Ovary (tissue), 9 donors: ENCODE measurements around the gene CNTN5. TPM values are rescaled to one million over a fixed set of nuclear protein-coding genes. Genes with fewer than 3 reads are reported as not detected.

ENCODE experiments used
- DNase-seq, 5 donors: peaks; one replicate each; pipeline ENCODE4 v3.0.0-alpha.2; 2019 to 2020
- H3K27ac ChIP-seq, 2 donors: fragments of 200-600 bp; one replicate each; pipeline versions ENCODE4 v1.5.1 to v1.8.0; 2019 to 2022
- H3K27me3 ChIP-seq: fragments of 200-600 bp; one replicate; pipeline ENCODE4 v1.8.0; 2022
- H3K36me3 ChIP-seq: fragments of 200-600 bp; sonication (generic); one replicate; pipeline ENCODE4 v1.5.1; 2019
- H3K4me1 ChIP-seq: one replicate; pipeline ENCODE4 v1.8.1; 2013; ENCODE audit warnings: mild to moderate bottlenecking, moderate library complexity; ENCODE audit not compliant: insufficient read depth
- H3K4me3 ChIP-seq: fragments of 200-600 bp; sonication (generic); one replicate; pipeline ENCODE4 v1.5.1; 2017
- H3K9me3 ChIP-seq, 2 donors: fragments of 200-600 bp in 1 of 2; sonication (generic) in 1 of 2; one replicate each; pipeline versions ENCODE4 v1.5.1 to v1.8.1; 2013 to 2019; ENCODE audit warnings: mild to moderate bottlenecking in 1 of 2, moderate library complexity in 1 of 2
- EP300 ChIP-seq: sonication (generic); formaldehyde crosslinking; IDR thresholded peaks from one replicate; pipeline ENCODE4 v1.6.1; 2017; ENCODE audit warnings: antibody characterized with exemption
- POLR2A ChIP-seq: fragments of 450-650 bp; IDR thresholded peaks from one replicate; pipeline ENCODE4 v1.6.1; 2017; ENCODE audit warnings: antibody characterized with exemption, mild to moderate bottlenecking, moderate library complexity
- WGBS, 3 donors: extraction: QIAGEN DNeasy Blood & Tissue Kit in 1 of 3; methylation state at CpG; one replicate each; pipeline versions ENCODE4 v1.1.5 to v1.1.7; 2013 to 2017; 5-methylcytosine and 5-hydroxymethylcytosine counted together
- intact Hi-C, 4 donors: fragments of 100-400 bp; cut with DNase I; formaldehyde crosslinking; loops; one replicate each; pipeline versions ENCODE4 v1.11.0 to v1.15.1; 2022 to 2023
- polyA plus RNA-seq, 2 donors: library from polyadenylated mRNA; stranded (reverse); fragments of 200-250 nt in 1 of 2; fragments of 350-450 nt in 1 of 2; fragmentation: Illumina TruSeq in 1 of 2; extraction: RNeasy Lipid Tissue Mini Kit (QIAGEN cat#74804) in 1 of 2; gene quantifications; one replicate each; pipeline ENCODE4 v1.2.3, GENCODE V29; 2013 to 2014
- total RNA-seq, 7 donors: library from RNA; depleted of rRNA in 2 of 7; stranded (reverse); fragments of >200 nt in 2 of 7; fragmentation: NEBNext Ultra II Directional in 3 of 7; extraction: Animal tissue kit (Norgen Biotek cat#: 25700) in 3 of 7; gene quantifications; one replicate each; pipeline versions ENCODE4 v1.1.0 to v1.2.4, GENCODE V29; 2016 to 2023
- TF ChIP-seq, protein P1 (sequence below), 3 donors: fragments of 450-650 bp in 2 of 3; fragments of 200-600 bp in 1 of 3; IDR thresholded peaks; one replicate each; pipeline versions ENCODE4 v1.5.1 to v1.8.0; 2016 to 2022; ENCODE audit warnings: antibody characterized with exemption in 3 of 3, mild to moderate bottlenecking in 1 of 3
- donor health status: DM: no; HTN: no; CAD: no; lungs with moderate emphysema.
- donor health status: DM: no; HTN: no; CAD: no.
- donor health status: Bipolar disorder and iron deficiency.
- donor health status: DM: yes; HTN: yes; CAD: no.
- donor health status: DM: no; HTN: no; CAD: no.
- donor health status: DM: yes; HTN: yes; CAD: no.

Gene CNTN5
- total and polyA plus RNA-seq, 9 donors: 0.02 to 1.1 (median 0.15) TPM; not detected in 5

GRCh38 chr11:99519095-99519494, 498.3 kb downstream of the CNTN5 start:
- no peak overlapping the region for H3K27ac ChIP-seq
- H3K4me3 ChIP-seq: no peak overlapping the region
- no peaks in the 10 kb centered on the region for H3K36me3 ChIP-seq
- H3K4me1 ChIP-seq: no peaks in the 10 kb centered on the region
- no peaks in the 10 kb centered on the region for H3K27me3 ChIP-seq
- DNase-seq: no peak
- intact Hi-C loops: no loop called here
- TF ChIP-seq POLR2A (no peak), EP300 (no peak)
- TF ChIP-seq, protein P1, sequence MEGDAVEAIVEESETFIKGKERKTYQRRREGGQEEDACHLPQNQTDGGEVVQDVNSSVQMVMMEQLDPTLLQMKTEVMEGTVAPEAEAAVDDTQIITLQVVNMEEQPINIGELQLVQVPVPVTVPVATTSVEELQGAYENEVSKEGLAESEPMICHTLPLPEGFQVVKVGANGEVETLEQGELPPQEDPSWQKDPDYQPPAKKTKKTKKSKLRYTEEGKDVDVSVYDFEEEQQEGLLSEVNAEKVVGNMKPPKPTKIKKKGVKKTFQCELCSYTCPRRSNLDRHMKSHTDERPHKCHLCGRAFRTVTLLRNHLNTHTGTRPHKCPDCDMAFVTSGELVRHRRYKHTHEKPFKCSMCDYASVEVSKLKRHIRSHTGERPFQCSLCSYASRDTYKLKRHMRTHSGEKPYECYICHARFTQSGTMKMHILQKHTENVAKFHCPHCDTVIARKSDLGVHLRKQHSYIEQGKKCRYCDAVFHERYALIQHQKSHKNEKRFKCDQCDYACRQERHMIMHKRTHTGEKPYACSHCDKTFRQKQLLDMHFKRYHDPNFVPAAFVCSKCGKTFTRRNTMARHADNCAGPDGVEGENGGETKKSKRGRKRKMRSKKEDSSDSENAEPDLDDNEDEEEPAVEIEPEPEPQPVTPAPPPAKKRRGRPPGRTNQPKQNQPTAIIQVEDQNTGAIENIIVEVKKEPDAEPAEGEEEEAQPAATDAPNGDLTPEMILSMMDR (IDR thresholded peaks at IDR 0.05): no peak
- no peaks in the 10 kb centered on the region for H3K9me3 ChIP-seq
- WGBS, 3 donors: 54 to 61% (median 61%) methylated on average over 2 of the region's 2 CpGs

DNA sequence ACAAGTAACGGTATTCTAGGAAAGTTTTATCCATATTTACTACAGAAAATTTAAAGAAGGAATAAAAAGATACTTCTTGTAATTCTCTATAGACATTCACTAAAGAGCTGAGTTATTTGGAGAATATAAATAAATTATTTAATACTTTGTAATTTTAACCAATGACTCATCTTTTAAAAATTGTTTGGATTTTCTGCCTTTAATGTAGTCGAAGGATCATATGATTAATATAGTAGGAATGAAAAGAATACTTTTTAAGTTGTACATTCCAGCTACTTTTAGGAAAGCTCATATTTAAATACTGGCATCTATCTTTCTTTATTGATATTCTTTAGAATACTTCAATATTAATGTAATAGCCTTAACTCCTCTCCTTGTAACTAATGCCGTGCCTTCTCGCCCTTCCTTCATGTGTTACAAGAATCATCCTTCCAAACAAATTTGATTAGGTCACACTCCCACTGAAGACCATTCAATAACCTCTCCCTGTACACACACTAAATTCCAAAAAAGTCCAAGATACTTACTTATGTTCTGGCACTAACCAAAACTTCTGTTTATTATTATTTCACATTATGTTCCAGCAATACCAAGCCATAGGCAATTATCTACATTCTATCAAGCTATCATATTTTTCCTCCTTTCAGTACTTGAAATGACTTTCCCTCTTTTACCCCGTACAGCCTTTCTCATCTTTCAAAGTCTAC, 501.9 kb downstream of the CNTN5 start:
- intact Hi-C loops: no loop called here
- no peaks in the 10 kb centered on the region for H3K36me3 ChIP-seq
- H3K27ac ChIP-seq: no peak overlapping the region
- H3K4me1 ChIP-seq: no peaks in the 10 kb centered on the region
- WGBS, 3 donors: 66 to 69% (median 68%) methylated on average over 5 of the region's 5 CpGs
- H3K27me3 ChIP-seq: no peaks in the 10 kb centered on the region
- DNase-seq: no peak
- TF ChIP-seq EP300 (no peak), POLR2A (no peak)
- TF ChIP-seq, protein P1 (IDR thresholded peaks at IDR 0.05): no peak
- no peaks in the 10 kb centered on the region for H3K9me3 ChIP-seq
- H3K4me3 ChIP-seq: no peak overlapping the region

DNA sequence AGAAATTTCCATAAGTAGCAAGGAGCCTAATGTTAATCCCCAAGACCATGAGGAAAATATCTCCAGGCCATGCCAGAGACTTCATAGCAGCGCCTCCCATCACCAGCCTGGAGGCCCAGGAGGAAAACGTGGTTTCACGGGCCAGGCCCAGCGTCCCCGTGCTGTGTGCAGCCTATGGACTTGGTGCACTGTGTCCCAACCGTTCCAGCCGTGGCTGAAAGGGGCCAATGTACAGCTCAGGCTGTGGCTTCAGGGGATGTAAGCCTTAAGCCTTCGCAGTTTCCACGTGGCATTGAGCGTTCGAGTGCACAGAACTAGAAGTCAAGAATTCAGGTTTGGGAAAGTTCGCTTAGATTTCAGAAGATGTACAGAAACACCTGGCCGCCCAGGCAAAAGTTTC, 510.7 kb downstream of the CNTN5 start:
- H3K36me3 ChIP-seq: no peaks in the 10 kb centered on the region
- no peak for DNase-seq
- H3K9me3 ChIP-seq: no peaks in the 10 kb centered on the region
- 88 to 94% (median 90%) methylated on average over 13 of the region's 13 CpGs for WGBS, 3 donors
- intact Hi-C loops: no loop called here
- no peak for TF ChIP-seq POLR2A
- TF ChIP-seq, protein P1 (IDR thresholded peaks at IDR 0.05): no peak
- no peak for TF ChIP-seq EP300
- no peak overlapping the region for H3K4me3 ChIP-seq
- no peaks in the 10 kb centered on the region for H3K27me3 ChIP-seq
- H3K4me1 ChIP-seq: no peaks in the 10 kb centered on the region
- no peak overlapping the region for H3K27ac ChIP-seq

DNA sequence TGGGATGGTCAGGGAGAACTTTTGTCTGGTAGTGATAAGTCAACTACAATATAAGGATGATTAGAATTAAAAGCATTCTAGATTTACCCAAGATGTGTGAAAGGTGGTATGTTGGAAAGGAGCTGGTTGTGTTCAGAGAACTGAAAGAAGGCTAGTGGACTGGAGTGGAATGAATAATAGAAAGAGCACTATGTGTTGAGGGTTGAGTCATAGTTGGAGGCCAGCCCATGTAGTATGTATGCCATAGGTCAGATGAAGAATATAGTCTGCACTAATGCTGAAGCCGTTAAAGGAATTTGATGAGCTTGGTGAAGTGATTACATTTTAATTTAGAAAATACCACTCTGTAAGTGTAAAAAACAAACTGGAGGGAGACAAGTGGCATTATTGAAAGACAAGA, 514.1 kb downstream of the CNTN5 start:
- TF ChIP-seq POLR2A (no peak), EP300 (no peak)
- TF ChIP-seq, protein P1 (IDR thresholded peaks at IDR 0.05): no peak
- H3K27me3 ChIP-seq: no peaks in the 10 kb centered on the region
- no peak overlapping the region for H3K27ac ChIP-seq
- intact Hi-C loops: no loop called here
- H3K9me3 ChIP-seq: no peaks in the 10 kb centered on the region
- 74 to 82% (median 79%) methylated on average over 1 of the region's 1 CpG for WGBS, 3 donors
- H3K4me3 ChIP-seq: no peak overlapping the region
- no peak for DNase-seq
- no peaks in the 10 kb centered on the region for H3K36me3 ChIP-seq
- no peaks in the 10 kb centered on the region for H3K4me1 ChIP-seq
